Mesenchymal stem cell (in vitro differentiated cells and primary cell): ENCODE data around the gene PNPLA2.

Experiments
- DNase-seq: peaks from one replicate; pipeline ENCODE4 v3.0.0-alpha.2; 2013
- H2AFZ ChIP-seq: one replicate; pipeline ENCODE4 v1.6.1; 2013; ENCODE audit warnings: low read depth, mild to moderate bottlenecking, control low read depth, inconsistent platforms, low read length, moderate library complexity
- H2AK5ac ChIP-seq: 2 replicates; pipeline ENCODE4 v1.6.1; 2013; ENCODE audit warnings: low read length, moderate library complexity, mild to moderate bottlenecking, inconsistent platforms; ENCODE audit not compliant: severe bottlenecking
- H2BK120ac ChIP-seq: one replicate; pipeline ENCODE4 v1.6.1; 2013; ENCODE audit warnings: low read depth, mild to moderate bottlenecking, inconsistent platforms, low read length, moderate library complexity
- H2BK12ac ChIP-seq, 2 experiments: one replicate each; pipeline ENCODE4 v1.6.1; 2013; ENCODE audit warnings: inconsistent platforms in 2 of 2, low read length in 2 of 2, mild to moderate bottlenecking in 2 of 2, moderate library complexity in 2 of 2, control low read depth in 1 of 2
- H2BK15ac ChIP-seq: one replicate; pipeline ENCODE4 v1.6.1; 2013; ENCODE audit warnings: mild to moderate bottlenecking, low read depth, inconsistent platforms; ENCODE audit not compliant: poor library complexity, severe bottlenecking
- H2BK5ac ChIP-seq: 2 replicates; pipeline ENCODE4 v1.6.1; 2013; ENCODE audit warnings: low read depth, mild to moderate bottlenecking, low read length, control low read depth, inconsistent platforms; ENCODE audit not compliant: poor library complexity, severe bottlenecking
- H3K14ac ChIP-seq, 2 experiments: one replicate each; pipeline ENCODE4 v1.6.1; 2013; ENCODE audit warnings: inconsistent platforms in 2 of 2, low read length in 2 of 2, control low read depth in 1 of 2, mild to moderate bottlenecking in 1 of 2, moderate library complexity in 1 of 2
- H3K18ac ChIP-seq, 2 experiments: one replicate each; pipeline ENCODE4 v1.6.1; 2013; ENCODE audit warnings: inconsistent platforms in 2 of 2, low read length in 2 of 2, control low read depth in 1 of 2, low read depth in 1 of 2, mild to moderate bottlenecking in 1 of 2
- H3K23ac ChIP-seq, 2 experiments: one replicate each; pipeline ENCODE4 v1.6.1; 2013; ENCODE audit warnings: inconsistent platforms in 2 of 2, low read length in 2 of 2, mild to moderate bottlenecking in 2 of 2, moderate library complexity in 2 of 2, control low read depth in 1 of 2
- H3K27ac ChIP-seq: 2 replicates; pipeline ENCODE4 v1.5.1; 2013; ENCODE audit warnings: mild to moderate bottlenecking, moderate library complexity, low read length, control low read depth, inconsistent platforms; ENCODE audit not compliant: poor library complexity, severe bottlenecking
- H3K27me3 ChIP-seq, 2 experiments: 2 replicates each; pipeline versions ENCODE4 v1.6.1 to v1.7.0; 2013; ENCODE audit warnings: low read length in 2 of 2, mild to moderate bottlenecking in 2 of 2, moderate library complexity in 2 of 2, control low read depth in 1 of 2, inconsistent platforms in 1 of 2; ENCODE audit not compliant: control insufficient read depth in 1 of 2, insufficient read depth in 1 of 2
- H3K36me3 ChIP-seq, 2 experiments: 2 replicates each; pipeline versions ENCODE4 v1.6.1 to v1.7.0; 2013; ENCODE audit warnings: low read length in 2 of 2, control low read depth in 1 of 2, inconsistent platforms in 1 of 2, low read depth in 1 of 2, mild to moderate bottlenecking in 1 of 2; ENCODE audit not compliant: insufficient read depth in 2 of 2, control insufficient read depth in 1 of 2
- H3K4ac ChIP-seq, 2 experiments: one replicate each; pipeline ENCODE4 v1.6.1; 2013; ENCODE audit warnings: inconsistent platforms in 2 of 2, low read length in 2 of 2, mild to moderate bottlenecking in 2 of 2, moderate library complexity in 2 of 2, control low read depth in 1 of 2, low read depth in 1 of 2
- H3K4me1 ChIP-seq: 2 replicates; pipeline ENCODE4 v1.6.1; 2013; ENCODE audit warnings: low read depth, low read length, control low read depth; ENCODE audit not compliant: control insufficient read depth, insufficient read depth
- H3K4me2 ChIP-seq: 2 replicates; pipeline ENCODE4 v1.6.1; 2013; ENCODE audit warnings: low read length, mild to moderate bottlenecking, inconsistent platforms; ENCODE audit not compliant: poor library complexity, severe bottlenecking
- H3K4me3 ChIP-seq, 2 experiments: 2 replicates each; pipeline versions ENCODE4 v1.5.1 to v1.7.0; 2013; ENCODE audit warnings: low read length in 2 of 2, mild to moderate bottlenecking in 2 of 2, control low read depth in 1 of 2, low read depth in 1 of 2; ENCODE audit not compliant: insufficient read depth in 1 of 2
- H3K79me1 ChIP-seq: replicated peaks from 2 replicates; pipeline ENCODE4 v1.6.1; 2013; ENCODE audit warnings: mild to moderate bottlenecking, control low read depth, low read length, inconsistent platforms; ENCODE audit not compliant: poor library complexity, severe bottlenecking
- H3K9ac ChIP-seq: 2 replicates; pipeline ENCODE4 v1.7.0; 2013; ENCODE audit warnings: mild to moderate bottlenecking, low read length, moderate library complexity
- H3K9me3 ChIP-seq: 2 replicates; pipeline ENCODE4 v1.7.0; 2013; ENCODE audit warnings: mild to moderate bottlenecking, low read length; ENCODE audit not compliant: control insufficient read depth
- H4K8ac ChIP-seq: one replicate; pipeline ENCODE4 v1.6.1; 2013; ENCODE audit warnings: inconsistent platforms, mild to moderate bottlenecking, low read length, moderate library complexity
- H4K91ac ChIP-seq: one replicate; pipeline ENCODE4 v1.6.1; 2013; ENCODE audit warnings: mild to moderate bottlenecking, low read length, inconsistent platforms
- WGBS: methylation state at CpG from one replicate; pipeline ENCODE4 v1.1.7; 2013; ENCODE audit warnings: mixed read lengths; 5-methylcytosine and 5-hydroxymethylcytosine counted together

Gene PNPLA2

DNA sequence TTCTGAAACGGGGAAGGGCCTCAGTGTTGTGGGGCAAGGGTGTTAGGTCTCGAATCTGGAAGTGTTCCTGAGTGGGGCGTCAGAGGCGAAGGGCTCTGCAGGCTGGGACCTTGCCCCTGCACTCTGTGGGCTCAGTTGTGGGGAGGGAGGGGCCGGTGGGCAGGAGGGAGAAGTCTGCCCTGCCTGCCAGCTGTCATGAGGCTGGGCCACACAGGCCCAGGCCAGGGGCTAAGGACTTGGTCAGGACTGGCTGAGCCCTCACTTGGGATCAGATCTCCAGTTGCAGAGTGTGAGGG lies 9.1 kb downstream of the PNPLA2 start, which contains the start of gene CRACR2B:
TSS of gene CRACR2B (plus strand) at position 23 of the 296 bp plus-strand sequence. CDS start 689 bp downstream, outside the sequence.
- no peak within 1 kb of the TSS for H2AK5ac ChIP-seq
- peak within 1 kb of the TSS; percentile 45 for H4K8ac ChIP-seq
- no peaks in the 10 kb centered on the region for H3K9me3 ChIP-seq
- H4K91ac ChIP-seq, result peak within 1 kb of the TSS; percentile 35
- H3K9ac ChIP-seq, result no peak within 1 kb of the TSS
- H3K4ac ChIP-seq, result no peak within 1 kb of the TSS
- H2BK15ac ChIP-seq, result peak within 1 kb of the TSS; percentile 41
- no peak within 1 kb of the TSS for H2BK5ac ChIP-seq
- no peak within 1 kb of the TSS for H2BK120ac ChIP-seq
- H3K14ac ChIP-seq, result no peak within 1 kb of the TSS
- peaks cover 18 to 31% of the 10 kb centered on the region in 2 experiments for H3K36me3 ChIP-seq
- no peak within 1 kb of the TSS for H2AFZ ChIP-seq
- H3K18ac ChIP-seq, result peak within 1 kb of the TSS in 1 of 2 experiments; percentile 31
- no peak within 1 kb of the TSS for H3K23ac ChIP-seq
- peaks cover 10% of the 10 kb centered on the region for H3K79me1 ChIP-seq
- no peak within 1 kb of the TSS for H3K27ac ChIP-seq
- peak within 1 kb of the TSS; percentile 47 for H3K4me3 ChIP-seq
- peaks cover 67% of the 10 kb centered on the region for H3K4me1 ChIP-seq
- WGBS, result 69% methylated on average over 5 of the region's 5 CpGs
- H3K4me2 ChIP-seq, result peak within 1 kb of the TSS; percentile 84
- H3K27me3 ChIP-seq, result peaks cover 0 to 17% of the 10 kb centered on the region in 2 experiments
- no peak within 1 kb of the TSS for H2BK12ac ChIP-seq
- DNase-seq, result no peak

DNA sequence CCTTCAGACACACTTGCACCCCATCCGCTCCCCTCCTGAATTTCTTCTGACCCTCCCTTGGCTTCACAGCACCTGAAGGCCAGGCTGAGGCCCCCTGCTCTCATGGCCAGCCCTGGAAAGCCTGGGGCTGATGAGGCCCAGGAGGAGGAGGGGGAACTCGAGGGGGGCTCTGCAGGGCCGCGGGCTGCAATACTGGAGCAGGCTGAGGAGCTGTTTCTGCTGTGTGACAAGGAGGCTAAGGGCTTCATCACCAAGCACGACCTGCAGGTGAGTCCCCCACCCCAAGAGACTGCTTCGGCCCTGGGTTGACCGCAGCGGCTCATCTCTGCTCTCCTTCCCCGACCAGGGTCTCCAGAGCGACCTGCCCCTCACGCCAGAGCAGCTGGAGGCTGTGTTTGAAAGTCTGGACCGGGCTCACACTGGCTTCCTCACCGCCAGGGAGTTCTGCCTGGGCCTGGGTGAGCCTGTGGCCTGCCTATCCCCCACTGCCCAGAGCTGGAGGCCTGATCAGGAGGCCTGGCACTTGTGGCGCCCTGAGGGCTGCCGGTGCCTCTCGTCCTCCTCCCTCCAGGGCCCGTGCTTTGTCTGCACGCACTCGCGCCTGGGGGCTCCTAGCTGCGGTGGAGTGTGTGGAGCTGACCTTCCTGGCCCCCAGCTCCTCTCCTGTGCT lies 9.9 kb downstream of the PNPLA2 start:
- Histone ChIP-seq H2BK5ac (no peak overlapping the region), H3K14ac (no peak overlapping the region), H2AK5ac (no peak overlapping the region), H3K36me3 (peaks cover 18 to 25% of the 10 kb centered on the region in 2 experiments), H3K18ac (peak overlapping the region in 1 of 2 experiments; percentile 31), H2BK120ac (no peak overlapping the region), H2BK15ac (no peak overlapping the region), H3K4ac (peak overlapping the region in 1 of 2 experiments; percentile 34), H3K79me1 (peaks cover 8% of the 10 kb centered on the region), H3K27ac (peak overlapping the region; percentile 8), H3K9me3 (no peaks in the 10 kb centered on the region), H4K8ac (peak overlapping the region; percentile 59), H3K27me3 (peaks cover 0 to 17% of the 10 kb centered on the region in 2 experiments), H2BK12ac (peak overlapping the region in 1 of 2 experiments; percentile 8), H4K91ac (peak overlapping the region; percentile 35), H3K9ac (no peak overlapping the region), H3K23ac (no peak overlapping the region), H2AFZ (peak overlapping the region; percentile 6), H3K4me3 (no peak overlapping the region), H3K4me2 (peak overlapping the region; percentile 81), H3K4me1 (peaks cover 67% of the 10 kb centered on the region)
- DNase-seq, result no peak
- WGBS, result 48% methylated on average over 20 of the region's 21 CpGs

DNA sequence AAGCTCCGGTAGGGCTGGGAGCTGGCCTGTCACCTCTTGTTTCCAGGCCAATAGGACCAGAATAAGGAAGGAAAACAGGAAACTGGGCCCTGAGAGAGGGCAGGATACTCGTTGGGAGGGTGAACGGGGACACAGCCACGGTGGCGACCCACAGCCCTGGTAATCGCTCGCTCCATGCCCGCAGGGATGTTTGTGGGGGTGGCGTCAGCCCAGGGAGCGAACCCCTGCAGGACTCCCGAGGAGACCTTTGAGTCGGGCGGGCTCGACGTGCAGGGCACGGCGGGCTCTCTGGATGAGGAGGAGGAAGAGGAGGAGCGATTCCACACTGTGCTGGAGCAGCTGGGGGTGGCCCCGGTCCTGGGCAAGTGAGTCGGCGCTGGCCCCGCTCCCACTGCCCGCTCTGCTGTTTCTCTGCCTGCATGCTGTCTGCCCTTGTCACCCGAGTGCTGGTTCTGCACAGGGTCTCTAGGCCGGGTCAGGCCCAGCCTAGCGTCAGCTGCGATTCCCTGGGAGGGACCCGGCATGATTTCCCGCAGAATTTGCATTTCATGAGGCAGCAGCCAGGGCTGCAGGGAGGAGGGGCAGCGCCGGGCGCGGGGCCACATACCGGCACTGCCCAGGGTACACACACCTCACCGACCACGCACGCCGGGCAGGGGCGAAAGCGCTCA lies 10.6 kb downstream of the PNPLA2 start:
- no peak for DNase-seq
- Histone ChIP-seq H2BK120ac (no peak overlapping the region), H2BK5ac (no peak overlapping the region), H3K14ac (peak overlapping the region in 1 of 2 experiments; percentile 51), H3K27ac (peak overlapping the region; percentile 8), H3K4me3 (peak overlapping the region; percentile 37 to 64), H3K27me3 (peaks cover 0 to 17% of the 10 kb centered on the region in 2 experiments), H3K9me3 (no peaks in the 10 kb centered on the region), H3K23ac (no peak overlapping the region), H2BK15ac (peak overlapping the region; percentile 44), H3K36me3 (peaks cover 14 to 19% of the 10 kb centered on the region in 2 experiments), H3K18ac (peak overlapping the region; percentile 29 to 64), H3K4ac (peak overlapping the region in 1 of 2 experiments; percentile 34), H3K4me1 (peaks cover 71% of the 10 kb centered on the region), H3K9ac (no peak overlapping the region), H2BK12ac (peak overlapping the region in 1 of 2 experiments; percentile 66), H3K4me2 (peak overlapping the region; percentile 81), H2AK5ac (no peak overlapping the region), H2AFZ (peak overlapping the region; percentile 6), H3K79me1 (peaks cover 2% of the 10 kb centered on the region), H4K8ac (peak overlapping the region; percentile 59), H4K91ac (peak overlapping the region; percentile 32)
- 9% methylated on average over 39 of the region's 40 CpGs for WGBS

DNA sequence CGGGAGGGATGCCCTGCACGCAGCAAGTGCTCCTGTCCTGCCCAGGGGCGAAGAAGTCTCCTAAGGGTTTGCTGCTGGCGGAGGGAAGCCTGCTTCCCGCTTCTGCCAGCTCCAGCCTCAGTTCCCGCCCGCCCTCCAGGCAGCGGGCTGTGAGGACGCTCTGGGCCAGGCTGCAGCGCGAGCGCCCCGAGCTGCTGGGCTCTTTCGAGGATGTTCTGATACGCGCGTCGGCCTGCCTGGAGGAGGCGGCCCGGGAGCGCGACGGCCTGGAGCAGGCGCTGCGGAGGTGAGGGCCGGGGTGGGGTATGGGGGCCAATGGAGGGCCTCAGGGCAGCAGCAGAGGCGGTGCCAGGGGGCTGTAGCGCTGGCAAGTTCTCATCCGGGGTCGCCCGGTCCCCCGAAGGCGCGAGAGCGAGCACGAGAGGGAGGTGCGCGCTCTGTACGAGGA lies 11.2 kb downstream of the PNPLA2 start:
- Histone ChIP-seq H2BK5ac (no peak overlapping the region), H3K9me3 (no peaks in the 10 kb centered on the region), H3K36me3 (peaks cover 9 to 13% of the 10 kb centered on the region in 2 experiments), H3K23ac (peak overlapping the region in 1 of 2 experiments; percentile 6), H2AK5ac (no peak overlapping the region), H3K4ac (no peak overlapping the region), H3K14ac (peak overlapping the region in 1 of 2 experiments; percentile 51), H3K79me1 (no peaks in the 10 kb centered on the region), H3K27ac (no peak overlapping the region), H3K4me2 (peak overlapping the region; percentile 81), H2AFZ (no peak overlapping the region), H3K27me3 (peaks cover 0 to 17% of the 10 kb centered on the region in 2 experiments), H3K9ac (no peak overlapping the region), H2BK120ac (no peak overlapping the region), H3K4me3 (peak overlapping the region; percentile 37 to 64), H2BK12ac (peak overlapping the region in 1 of 2 experiments; percentile 66), H3K4me1 (peaks cover 75% of the 10 kb centered on the region), H4K8ac (peak overlapping the region; percentile 39), H2BK15ac (no peak overlapping the region), H4K91ac (peak overlapping the region; percentile 32), H3K18ac (peak overlapping the region in 1 of 2 experiments; percentile 64)
- no peak for DNase-seq
- WGBS, result 6% methylated on average over 39 of the region's 39 CpGs
